ENCODE data around the gene PIK3C2B.

DNA sequence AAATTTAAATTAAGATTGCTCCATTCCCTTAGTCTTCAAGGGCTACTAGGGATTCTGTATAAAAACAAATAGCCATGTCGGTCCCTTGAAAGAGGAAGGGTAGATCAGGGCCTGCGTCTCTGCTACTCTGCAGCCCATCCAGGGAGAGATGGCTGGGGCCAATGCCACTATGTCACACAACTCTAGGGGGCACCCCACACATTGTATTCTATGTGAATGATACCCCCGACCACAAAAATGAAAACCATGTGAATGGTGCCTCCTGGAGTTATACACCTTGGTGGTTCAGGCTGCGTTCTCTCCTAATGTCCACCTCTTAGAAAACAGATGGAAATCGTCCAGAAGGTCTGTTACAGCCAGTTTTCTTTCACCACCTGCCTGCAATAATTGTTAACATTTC lies 18.0 kb downstream of the PIK3C2B start:
- TF ChIP-seq, protein P1, sequence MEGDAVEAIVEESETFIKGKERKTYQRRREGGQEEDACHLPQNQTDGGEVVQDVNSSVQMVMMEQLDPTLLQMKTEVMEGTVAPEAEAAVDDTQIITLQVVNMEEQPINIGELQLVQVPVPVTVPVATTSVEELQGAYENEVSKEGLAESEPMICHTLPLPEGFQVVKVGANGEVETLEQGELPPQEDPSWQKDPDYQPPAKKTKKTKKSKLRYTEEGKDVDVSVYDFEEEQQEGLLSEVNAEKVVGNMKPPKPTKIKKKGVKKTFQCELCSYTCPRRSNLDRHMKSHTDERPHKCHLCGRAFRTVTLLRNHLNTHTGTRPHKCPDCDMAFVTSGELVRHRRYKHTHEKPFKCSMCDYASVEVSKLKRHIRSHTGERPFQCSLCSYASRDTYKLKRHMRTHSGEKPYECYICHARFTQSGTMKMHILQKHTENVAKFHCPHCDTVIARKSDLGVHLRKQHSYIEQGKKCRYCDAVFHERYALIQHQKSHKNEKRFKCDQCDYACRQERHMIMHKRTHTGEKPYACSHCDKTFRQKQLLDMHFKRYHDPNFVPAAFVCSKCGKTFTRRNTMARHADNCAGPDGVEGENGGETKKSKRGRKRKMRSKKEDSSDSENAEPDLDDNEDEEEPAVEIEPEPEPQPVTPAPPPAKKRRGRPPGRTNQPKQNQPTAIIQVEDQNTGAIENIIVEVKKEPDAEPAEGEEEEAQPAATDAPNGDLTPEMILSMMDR (IDR thresholded peaks at IDR 0.05), result no peak
- TF ChIP-seq POLR2A (IDR thresholded peaks at IDR 0.05) (no peak), POLR2AphosphoS5 (IDR thresholded peaks at IDR 0.05) (no peak)
